Measurements from ENCODE around the gene MMP7. TPM values are rescaled to one million over a fixed set of nuclear protein-coding genes. Genes with fewer than 3 reads are reported as not detected.

The MMP7 gene
- total and polyA plus RNA-seq, 2 experiments from 2014 or later = not detected

DNA sequence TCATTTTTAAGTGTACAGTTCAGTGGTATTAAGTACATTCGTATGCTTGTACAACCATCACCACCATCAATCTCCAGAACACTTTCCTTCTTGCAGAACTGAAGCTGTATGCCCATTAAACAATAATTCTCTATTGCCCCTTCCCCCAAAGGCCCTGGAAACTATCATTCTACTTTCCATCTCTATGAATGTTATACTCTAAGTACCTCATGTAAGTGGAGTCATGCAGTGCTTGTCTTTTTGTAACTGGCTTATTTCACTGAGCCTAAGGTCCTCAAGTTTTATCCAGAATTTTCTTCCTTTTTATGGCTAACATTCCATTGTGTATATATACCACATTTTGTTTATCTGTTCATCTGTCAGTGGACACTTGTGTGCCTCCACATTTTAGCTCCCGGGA lies 29.7 kb downstream of the MMP7 start (continued):
- TF ChIP-seq, protein P1, sequence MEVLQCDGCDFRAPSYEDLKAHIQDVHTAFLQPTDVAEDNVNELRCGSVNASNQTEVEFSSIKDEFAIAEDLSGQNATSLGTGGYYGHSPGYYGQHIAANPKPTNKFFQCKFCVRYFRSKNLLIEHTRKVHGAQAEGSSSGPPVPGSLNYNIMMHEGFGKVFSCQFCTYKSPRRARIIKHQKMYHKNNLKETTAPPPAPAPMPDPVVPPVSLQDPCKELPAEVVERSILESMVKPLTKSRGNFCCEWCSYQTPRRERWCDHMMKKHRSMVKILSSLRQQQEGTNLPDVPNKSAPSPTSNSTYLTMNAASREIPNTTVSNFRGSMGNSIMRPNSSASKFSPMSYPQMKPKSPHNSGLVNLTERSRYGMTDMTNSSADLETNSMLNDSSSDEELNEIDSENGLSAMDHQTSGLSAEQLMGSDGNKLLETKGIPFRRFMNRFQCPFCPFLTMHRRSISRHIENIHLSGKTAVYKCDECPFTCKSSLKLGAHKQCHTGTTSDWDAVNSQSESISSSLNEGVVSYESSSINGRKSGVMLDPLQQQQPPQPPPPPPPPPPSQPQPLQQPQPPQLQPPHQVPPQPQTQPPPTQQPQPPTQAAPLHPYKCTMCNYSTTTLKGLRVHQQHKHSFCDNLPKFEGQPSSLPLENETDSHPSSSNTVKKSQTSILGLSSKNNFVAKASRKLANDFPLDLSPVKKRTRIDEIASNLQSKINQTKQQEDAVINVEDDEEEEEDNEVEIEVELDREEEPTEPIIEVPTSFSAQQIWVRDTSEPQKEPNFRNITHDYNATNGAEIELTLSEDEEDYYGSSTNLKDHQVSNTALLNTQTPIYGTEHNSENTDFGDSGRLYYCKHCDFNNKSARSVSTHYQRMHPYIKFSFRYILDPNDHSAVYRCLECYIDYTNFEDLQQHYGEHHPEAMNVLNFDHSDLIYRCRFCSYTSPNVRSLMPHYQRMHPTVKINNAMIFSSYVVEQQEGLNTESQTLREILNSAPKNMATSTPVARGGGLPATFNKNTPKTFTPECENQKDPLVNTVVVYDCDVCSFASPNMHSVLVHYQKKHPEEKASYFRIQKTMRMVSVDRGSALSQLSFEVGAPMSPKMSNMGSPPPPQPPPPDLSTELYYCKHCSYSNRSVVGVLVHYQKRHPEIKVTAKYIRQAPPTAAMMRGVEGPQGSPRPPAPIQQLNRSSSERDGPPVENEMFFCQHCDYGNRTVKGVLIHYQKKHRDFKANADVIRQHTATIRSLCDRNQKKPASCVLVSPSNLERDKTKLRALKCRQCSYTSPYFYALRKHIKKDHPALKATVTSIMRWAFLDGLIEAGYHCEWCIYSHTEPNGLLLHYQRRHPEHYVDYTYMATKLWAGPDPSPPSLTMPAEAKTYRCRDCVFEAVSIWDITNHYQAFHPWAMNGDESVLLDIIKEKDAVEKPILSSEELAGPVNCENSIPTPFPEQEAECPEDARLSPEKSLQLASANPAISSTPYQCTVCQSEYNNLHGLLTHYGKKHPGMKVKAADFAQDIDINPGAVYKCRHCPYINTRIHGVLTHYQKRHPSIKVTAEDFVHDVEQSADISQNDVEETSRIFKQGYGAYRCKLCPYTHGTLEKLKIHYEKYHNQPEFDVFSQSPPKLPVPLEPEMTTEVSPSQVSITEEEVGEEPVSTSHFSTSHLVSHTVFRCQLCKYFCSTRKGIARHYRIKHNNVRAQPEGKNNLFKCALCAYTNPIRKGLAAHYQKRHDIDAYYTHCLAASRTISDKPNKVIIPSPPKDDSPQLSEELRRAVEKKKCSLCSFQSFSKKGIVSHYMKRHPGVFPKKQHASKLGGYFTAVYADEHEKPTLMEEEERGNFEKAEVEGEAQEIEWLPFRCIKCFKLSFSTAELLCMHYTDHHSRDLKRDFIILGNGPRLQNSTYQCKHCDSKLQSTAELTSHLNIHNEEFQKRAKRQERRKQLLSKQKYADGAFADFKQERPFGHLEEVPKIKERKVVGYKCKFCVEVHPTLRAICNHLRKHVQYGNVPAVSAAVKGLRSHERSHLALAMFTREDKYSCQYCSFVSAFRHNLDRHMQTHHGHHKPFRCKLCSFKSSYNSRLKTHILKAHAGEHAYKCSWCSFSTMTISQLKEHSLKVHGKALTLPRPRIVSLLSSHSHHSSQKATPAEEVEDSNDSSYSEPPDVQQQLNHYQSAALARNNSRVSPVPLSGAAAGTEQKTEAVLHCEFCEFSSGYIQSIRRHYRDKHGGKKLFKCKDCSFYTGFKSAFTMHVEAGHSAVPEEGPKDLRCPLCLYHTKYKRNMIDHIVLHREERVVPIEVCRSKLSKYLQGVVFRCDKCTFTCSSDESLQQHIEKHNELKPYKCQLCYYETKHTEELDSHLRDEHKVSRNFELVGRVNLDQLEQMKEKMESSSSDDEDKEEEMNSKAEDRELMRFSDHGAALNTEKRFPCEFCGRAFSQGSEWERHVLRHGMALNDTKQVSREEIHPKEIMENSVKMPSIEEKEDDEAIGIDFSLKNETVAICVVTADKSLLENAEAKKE (CRISPR knock-in tag; IDR thresholded peaks at IDR 0.05) = no peak
- no peak for TF ChIP-seq ZNF331 (CRISPR knock-in tag; IDR thresholded peaks at IDR 0.05; ENCODE audit: low read depth)
- TF ChIP-seq, protein P2, sequence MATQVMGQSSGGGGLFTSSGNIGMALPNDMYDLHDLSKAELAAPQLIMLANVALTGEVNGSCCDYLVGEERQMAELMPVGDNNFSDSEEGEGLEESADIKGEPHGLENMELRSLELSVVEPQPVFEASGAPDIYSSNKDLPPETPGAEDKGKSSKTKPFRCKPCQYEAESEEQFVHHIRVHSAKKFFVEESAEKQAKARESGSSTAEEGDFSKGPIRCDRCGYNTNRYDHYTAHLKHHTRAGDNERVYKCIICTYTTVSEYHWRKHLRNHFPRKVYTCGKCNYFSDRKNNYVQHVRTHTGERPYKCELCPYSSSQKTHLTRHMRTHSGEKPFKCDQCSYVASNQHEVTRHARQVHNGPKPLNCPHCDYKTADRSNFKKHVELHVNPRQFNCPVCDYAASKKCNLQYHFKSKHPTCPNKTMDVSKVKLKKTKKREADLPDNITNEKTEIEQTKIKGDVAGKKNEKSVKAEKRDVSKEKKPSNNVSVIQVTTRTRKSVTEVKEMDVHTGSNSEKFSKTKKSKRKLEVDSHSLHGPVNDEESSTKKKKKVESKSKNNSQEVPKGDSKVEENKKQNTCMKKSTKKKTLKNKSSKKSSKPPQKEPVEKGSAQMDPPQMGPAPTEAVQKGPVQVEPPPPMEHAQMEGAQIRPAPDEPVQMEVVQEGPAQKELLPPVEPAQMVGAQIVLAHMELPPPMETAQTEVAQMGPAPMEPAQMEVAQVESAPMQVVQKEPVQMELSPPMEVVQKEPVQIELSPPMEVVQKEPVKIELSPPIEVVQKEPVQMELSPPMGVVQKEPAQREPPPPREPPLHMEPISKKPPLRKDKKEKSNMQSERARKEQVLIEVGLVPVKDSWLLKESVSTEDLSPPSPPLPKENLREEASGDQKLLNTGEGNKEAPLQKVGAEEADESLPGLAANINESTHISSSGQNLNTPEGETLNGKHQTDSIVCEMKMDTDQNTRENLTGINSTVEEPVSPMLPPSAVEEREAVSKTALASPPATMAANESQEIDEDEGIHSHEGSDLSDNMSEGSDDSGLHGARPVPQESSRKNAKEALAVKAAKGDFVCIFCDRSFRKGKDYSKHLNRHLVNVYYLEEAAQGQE (IDR thresholded peaks at IDR 0.05; ENCODE audit: unreplicated experiment) = no peak
- no peak for TF ChIP-seq NANOG (IDR thresholded peaks at IDR 0.05; ENCODE audit: borderline replicate concordance)
- TF ChIP-seq CREB1 (CRISPR knock-in tag; IDR thresholded peaks at IDR 0.05; ENCODE audit: low read depth) = no peak
- no peak for TF ChIP-seq STAT1 (IDR thresholded peaks at IDR 0.05; ENCODE audit: unreplicated experiment)
- TF ChIP-seq EZH2phosphoT487 (IDR thresholded peaks at IDR 0.05; ENCODE audit: unreplicated experiment) = no peak

Measured in GM23338 (cell line).